Measurements from ENCODE around the gene ATMIN. TPM values are rescaled to one million over a fixed set of nuclear protein-coding genes. Genes with fewer than 3 reads are reported as not detected.

The ATMIN gene, protein sequence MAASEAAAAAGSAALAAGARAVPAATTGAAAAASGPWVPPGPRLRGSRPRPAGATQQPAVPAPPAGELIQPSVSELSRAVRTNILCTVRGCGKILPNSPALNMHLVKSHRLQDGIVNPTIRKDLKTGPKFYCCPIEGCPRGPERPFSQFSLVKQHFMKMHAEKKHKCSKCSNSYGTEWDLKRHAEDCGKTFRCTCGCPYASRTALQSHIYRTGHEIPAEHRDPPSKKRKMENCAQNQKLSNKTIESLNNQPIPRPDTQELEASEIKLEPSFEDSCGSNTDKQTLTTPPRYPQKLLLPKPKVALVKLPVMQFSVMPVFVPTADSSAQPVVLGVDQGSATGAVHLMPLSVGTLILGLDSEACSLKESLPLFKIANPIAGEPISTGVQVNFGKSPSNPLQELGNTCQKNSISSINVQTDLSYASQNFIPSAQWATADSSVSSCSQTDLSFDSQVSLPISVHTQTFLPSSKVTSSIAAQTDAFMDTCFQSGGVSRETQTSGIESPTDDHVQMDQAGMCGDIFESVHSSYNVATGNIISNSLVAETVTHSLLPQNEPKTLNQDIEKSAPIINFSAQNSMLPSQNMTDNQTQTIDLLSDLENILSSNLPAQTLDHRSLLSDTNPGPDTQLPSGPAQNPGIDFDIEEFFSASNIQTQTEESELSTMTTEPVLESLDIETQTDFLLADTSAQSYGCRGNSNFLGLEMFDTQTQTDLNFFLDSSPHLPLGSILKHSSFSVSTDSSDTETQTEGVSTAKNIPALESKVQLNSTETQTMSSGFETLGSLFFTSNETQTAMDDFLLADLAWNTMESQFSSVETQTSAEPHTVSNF
- 21.9 and 22.5 TPM in 2 replicates for total RNA-seq

DNA sequence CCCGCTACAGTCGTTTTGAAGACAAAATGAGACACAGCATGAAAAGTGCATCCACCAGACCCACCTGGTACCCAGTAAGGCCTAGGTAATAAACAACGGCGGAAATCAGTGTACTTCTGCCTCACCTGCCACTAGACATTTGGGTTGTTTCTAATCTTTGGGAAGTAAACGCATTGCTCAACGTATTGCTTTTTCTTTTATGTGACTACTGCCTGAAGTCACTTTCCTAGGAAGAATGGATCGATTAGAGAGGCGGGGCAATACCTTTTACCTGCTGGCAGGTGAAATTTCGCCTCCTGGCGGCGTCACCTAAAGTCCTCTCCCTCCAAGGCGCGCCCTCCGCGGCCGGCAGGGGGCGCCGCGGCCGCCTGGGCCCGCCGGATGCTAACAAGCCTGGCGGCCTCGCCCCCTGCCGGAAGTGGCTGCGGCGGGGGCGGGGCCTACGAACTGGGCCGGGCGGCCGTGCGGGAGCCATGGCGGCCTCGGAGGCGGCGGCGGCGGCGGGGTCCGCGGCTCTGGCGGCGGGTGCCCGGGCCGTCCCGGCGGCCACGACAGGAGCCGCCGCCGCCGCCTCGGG lies at the start of gene ATMIN:
ATMIN (plus strand) TSS at position 445 of the 577 bp plus-strand sequence; CDS start at position 474, 29 bp downstream.

DNA sequence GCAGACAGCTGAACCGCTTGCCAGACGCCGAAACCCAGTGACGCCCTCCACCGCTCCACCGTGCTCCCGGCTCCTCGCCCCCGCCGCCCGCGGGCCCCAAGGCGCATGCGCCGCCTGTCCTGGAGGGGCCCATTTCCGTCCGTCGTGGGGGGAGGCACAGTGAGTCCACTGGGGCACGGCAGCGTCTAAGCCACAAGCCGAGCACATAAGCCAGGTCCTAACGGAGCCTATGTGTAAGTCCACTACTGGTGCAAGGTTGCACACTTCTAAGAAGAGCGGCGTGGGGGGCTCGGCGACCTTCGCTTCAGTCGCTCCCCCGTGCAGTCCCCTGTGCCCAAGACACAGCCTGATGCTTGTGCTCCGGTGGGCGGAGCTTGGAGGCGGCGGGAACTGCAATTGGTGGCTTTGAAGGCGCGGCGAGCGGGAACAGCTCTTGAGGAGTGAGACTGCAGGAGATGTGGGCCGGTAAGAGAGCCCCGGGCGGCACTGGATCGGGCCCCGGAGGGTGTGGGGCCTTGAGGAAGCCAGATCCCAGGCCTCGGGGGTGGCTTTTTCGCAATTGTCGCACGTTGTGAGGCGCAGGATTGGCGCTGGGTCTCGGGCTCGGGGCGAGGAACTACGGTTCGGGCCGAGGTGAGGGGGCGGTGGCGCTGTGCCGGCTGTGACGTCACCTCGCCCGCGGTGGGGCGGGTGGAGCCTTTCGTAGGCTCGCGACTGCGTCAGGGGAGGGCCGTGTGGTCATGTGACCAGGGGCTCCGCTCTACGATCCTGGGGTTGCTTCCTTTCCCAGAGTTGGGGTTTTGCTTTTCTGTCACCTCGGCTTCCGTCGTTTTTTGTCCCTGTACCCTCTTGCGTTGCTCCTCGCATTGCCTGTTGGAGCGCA lies 28.6 kb upstream of the ATMIN start, which contains the start of the genes CENPN and CMC2:
CENPN (plus strand) TSS at position 402 of the 883 bp plus-strand sequence. CDS start 4,726 bp downstream, outside the sequence.
CMC2 (minus strand) TSS at position 73 of the 883 bp plus-strand sequence. CDS start 9,491 bp downstream, outside the sequence.

GRCh38 chr16:81077076-81077940 lies 41.7 kb downstream of the ATMIN start, which contains the start of gene C16orf46:
Gene C16orf46, minus strand, starts transcription at chr16:81077238. Its CDS starts 13,283 bp downstream, at chr16:81063955.

GRCh38 chr16:81095953-81096714 lies 60.5 kb downstream of the ATMIN start, which contains the start of gene GCSH:
Gene GCSH, minus strand, starts transcription at chr16:81096395. Its CDS starts 117 bp downstream, at chr16:81096278.

Other genes with a start within 250 kb of the ATMIN start
- 1.0 and 2.0 TPM in 2 replicates for gene CDYL2, start 231.2 kb upstream of the ATMIN start, total RNA-seq
- 23.3 and 31.3 TPM in 2 replicates for gene CMC2, start 29.0 kb upstream of the ATMIN start, total RNA-seq
- gene CENPN, start 28.6 kb upstream of the ATMIN start, total RNA-seq, result 4.9 and 9.3 TPM in 2 replicates
- gene C16orf46, start 41.4 kb downstream of the ATMIN start, total RNA-seq, result 0.16 and 0.34 TPM in 2 replicates
- gene GCSH, start 60.6 kb downstream of the ATMIN start, total RNA-seq, result 7.3 and 13.6 TPM in 2 replicates
- under 0.01 TPM in 1 of 2 replicates, not detected in the other for gene BCO1, start 202.8 kb downstream of the ATMIN start, total RNA-seq

Data from bronchial smooth muscle cell (primary cell).